IMR-90 (cell line): ENCODE data around the gene TECPR2. TPM values are rescaled to one million over a fixed set of nuclear protein-coding genes. Genes with fewer than 3 reads are reported as not detected.

ENCODE experiments used
- ATAC-seq: fragments of 200-7000 bp; cut with Tn5 transposase; 2 replicates; pipeline ENCODE4 v1.9.1; 2020; ENCODE audit warnings: low read depth, mild to moderate bottlenecking, moderate library complexity
- BruUV-seq: library from RNA; stranded (reverse); fragments of 400-500 nt; replicated peaks from 2 replicates; lab custom pipeline; 2021; lab: Mats Ljungman, UMichigan
- CTCF ChIA-PET: fragments of 300-600 bp; formaldehyde crosslinking; extraction: SDS; loops from one replicate; lab custom pipeline; 2021; ENCODE audit warnings: antibody characterized with exemption; lab: Yijun Ruan, JAX
- POLR2A ChIA-PET: fragments of 300-600 bp; sonication (Branson Sonifier 250); formaldehyde crosslinking; loops from one replicate; lab custom pipeline; 2022; ENCODE audit warnings: antibody characterized with exemption; ENCODE audit not compliant: unreplicated experiment; lab: Charles Lee
- DNase-seq: peaks from one replicate; pipeline ENCODE4 v3.0.0; 2013
- H2AFZ ChIP-seq: replicated peaks from 2 replicates; pipeline ENCODE3; 2013; ENCODE audit warnings: low read length, mild to moderate bottlenecking; ENCODE audit not compliant: poor library complexity
- H2AK5ac ChIP-seq: 2 replicates; pipeline ENCODE4 v1.6.1; 2013; ENCODE audit warnings: low read depth, low read length, inconsistent platforms
- H2AK9ac ChIP-seq: replicated peaks from 2 replicates; pipeline ENCODE3; 2013; ENCODE audit warnings: mild to moderate bottlenecking, low read depth, low read length, moderate library complexity; ENCODE audit not compliant: poor library complexity
- H2BK120ac ChIP-seq: 2 replicates; pipeline ENCODE4 v1.6.1; 2013; ENCODE audit warnings: low read depth, low read length, inconsistent platforms
- H2BK15ac ChIP-seq: 3 replicates; pipeline ENCODE4 v1.6.1; 2013; ENCODE audit warnings: low read depth, low read length, inconsistent platforms
- H2BK20ac ChIP-seq: 2 replicates; pipeline ENCODE4 v1.6.1; 2013; ENCODE audit warnings: low read depth, mild to moderate bottlenecking, inconsistent platforms, low read length, moderate library complexity
- H2BK5ac ChIP-seq: 2 replicates; pipeline ENCODE4 v1.6.1; 2013; ENCODE audit warnings: mild to moderate bottlenecking, low read depth, low read length, inconsistent platforms; ENCODE audit not compliant: poor library complexity, severe bottlenecking
- H3K14ac ChIP-seq: replicated peaks from 2 replicates; pipeline ENCODE4 v1.6.1; 2013; ENCODE audit warnings: low read depth, low read length, inconsistent platforms
- H3K18ac ChIP-seq: 2 replicates; pipeline ENCODE4 v1.6.1; 2013; ENCODE audit warnings: low read depth, low read length, control low read depth
- H3K23ac ChIP-seq: 2 replicates; pipeline ENCODE4 v1.6.1; 2013; ENCODE audit warnings: low read depth, low read length, inconsistent platforms
- H3K27ac ChIP-seq: 2 replicates; pipeline ENCODE4 v1.5.1; 2013; ENCODE audit warnings: mild to moderate bottlenecking, control low read depth, low read length; ENCODE audit not compliant: insufficient read depth
- H3K27me3 ChIP-seq: 2 replicates; pipeline ENCODE4 v1.6.1; 2013; ENCODE audit warnings: low read length; ENCODE audit not compliant: control insufficient read depth, insufficient read depth
- H3K36me3 ChIP-seq: 2 replicates; pipeline ENCODE4 v1.6.1; 2013; ENCODE audit warnings: low read length, mixed read lengths; ENCODE audit not compliant: control insufficient read depth, insufficient read depth
- H3K4ac ChIP-seq: 2 replicates; pipeline ENCODE4 v1.6.1; 2013; ENCODE audit warnings: low read depth, low read length, inconsistent platforms
- H3K4me1 ChIP-seq: 2 replicates; pipeline ENCODE4 v1.6.1; 2013; ENCODE audit warnings: low read length, mixed read lengths; ENCODE audit not compliant: control insufficient read depth, insufficient read depth
- H3K4me2 ChIP-seq: 2 replicates; pipeline ENCODE4 v1.6.1; 2013; ENCODE audit warnings: low read depth, mild to moderate bottlenecking, control low read depth, low read length, moderate library complexity
- H3K4me3 ChIP-seq: 2 replicates; pipeline ENCODE4 v1.5.1; 2013; ENCODE audit warnings: low read depth, mild to moderate bottlenecking, control low read depth, low read length, moderate library complexity; ENCODE audit not compliant: insufficient read depth
- H3K56ac ChIP-seq: 2 replicates; pipeline ENCODE4 v1.6.1; 2013; ENCODE audit warnings: low read length, inconsistent platforms; ENCODE audit not compliant: insufficient read depth; ENCODE audit errors: extremely low read depth
- H3K79me1 ChIP-seq, 2 experiments: 2 replicates each; pipeline ENCODE4 v1.6.1; 2013; ENCODE audit warnings: low read length in 2 of 2, inconsistent platforms in 1 of 2, low read depth in 1 of 2
- H3K9ac ChIP-seq: 2 replicates; pipeline ENCODE4 v1.6.1; 2013; ENCODE audit warnings: low read depth, low read length, control low read depth
- H3K9me1 ChIP-seq: 2 replicates; pipeline ENCODE4 v1.6.1; 2013; ENCODE audit warnings: low read length, inconsistent platforms; ENCODE audit not compliant: insufficient read depth
- H3K9me3 ChIP-seq: 2 replicates; pipeline ENCODE4 v1.6.1; 2013; ENCODE audit warnings: low read length; ENCODE audit not compliant: control insufficient read depth, insufficient read depth
- H4K20me1 ChIP-seq: 2 replicates; pipeline ENCODE4 v1.6.1; 2013; ENCODE audit warnings: low read length, inconsistent platforms; ENCODE audit not compliant: insufficient read depth
- H4K5ac ChIP-seq: 2 replicates; pipeline ENCODE4 v1.6.1; 2013; ENCODE audit warnings: mild to moderate bottlenecking, low read depth, low read length, control low read depth
- H4K8ac ChIP-seq, 2 experiments: 2 replicates each; pipeline ENCODE4 v1.6.1; 2013; ENCODE audit warnings: low read depth in 2 of 2, low read length in 2 of 2, control low read depth in 1 of 2, inconsistent platforms in 1 of 2
- H4K91ac ChIP-seq: 2 replicates; pipeline ENCODE4 v1.6.1; 2013; ENCODE audit warnings: low read depth, low read length, inconsistent platforms; ENCODE audit not compliant: insufficient read depth
- CEBPB ChIP-seq: IDR thresholded peaks from 2 replicates; pipeline ENCODE4 v1.6.1; 2012; ENCODE audit warnings: low read depth, low read length, improper control_type of control experiment
- CHD1 ChIP-seq: IDR thresholded peaks from 2 replicates; pipeline ENCODE4 v1.6.1; 2012; ENCODE audit warnings: low read depth, low read length, improper control_type of control experiment
- MAFK ChIP-seq: IDR thresholded peaks from 2 replicates; pipeline ENCODE4 v1.6.1; 2012; ENCODE audit warnings: low read depth, low read length, improper control_type of control experiment
- RAD21 ChIP-seq: IDR thresholded peaks from 2 replicates; pipeline ENCODE4 v1.6.1; 2012; ENCODE audit warnings: low read length, improper control_type of control experiment
- RFX5 ChIP-seq: IDR thresholded peaks from 2 replicates; pipeline ENCODE4 v1.8.0; 2012; ENCODE audit warnings: low read depth, mild to moderate bottlenecking, low read length, moderate library complexity
- SMC3 ChIP-seq: fragments of 150-350 bp; IDR thresholded peaks from 2 replicates; pipeline ENCODE4 v1.6.1; 2016; ENCODE audit warnings: low read depth, mild to moderate bottlenecking, antibody characterized with exemption, low read length, moderate library complexity
- WGBS, 2 experiments: methylation state at CpG; one replicate each; pipeline versions ENCODE4 v1.1.5 to v1.1.7; 2013; ENCODE audit warnings: missing lambda C conversion rate in 2 of 2; ENCODE audit not compliant: insufficient read length in 1 of 2; ENCODE audit errors: extremely low coverage in 2 of 2; 5-methylcytosine and 5-hydroxymethylcytosine counted together
- dilution Hi-C: fragments of 300-500 bp; cut with HindIII; formaldehyde crosslinking; loops from one replicate; pipeline ENCODE4 v1.14.3; 2018; ENCODE audit warnings: low sequenced_read_pairs; ENCODE audit not compliant: unreplicated experiment
- in situ Hi-C: fragments of 300-500 bp; cut with MboI; formaldehyde crosslinking; loops from 3 replicates; pipeline ENCODE4 v1.14.3; 2019; ENCODE audit warnings: low sequenced_read_pairs, inconsistent platforms, mixed read lengths
- intact Hi-C: fragments of 100-400 bp; cut with micrococcal nuclease; formaldehyde crosslinking; loops from 2 replicates; pipeline ENCODE4 v1.10.0; 2022
- polyA plus RNA-seq, 3 experiments: library from polyadenylated mRNA; depleted of rRNA; stranded (reverse); fragments of >200 nt; gene quantifications; 2 replicates each; pipeline ENCODE4 v1.2.3, GENCODE V29; 2012; ENCODE audit warnings: low replicate concordance in 1 of 3
- total RNA-seq: library from RNA; depleted of rRNA; stranded (reverse); fragments of >200 nt; gene quantifications from 2 replicates; pipeline ENCODE4 v1.2.3, GENCODE V29; 2012
- TF ChIP-seq, protein P1 (sequence below): fragments of 150-350 bp; IDR thresholded peaks from 2 replicates; pipeline ENCODE4 v1.6.1; 2016; ENCODE audit warnings: low read depth, mild to moderate bottlenecking, low read length, moderate library complexity, borderline replicate concordance

TECPR2 gene
- total and polyA plus RNA-seq, 2 of the 4 experiments (the other 2 are of a cell fraction) = 9.5 to 11.7 TPM

DNA sequence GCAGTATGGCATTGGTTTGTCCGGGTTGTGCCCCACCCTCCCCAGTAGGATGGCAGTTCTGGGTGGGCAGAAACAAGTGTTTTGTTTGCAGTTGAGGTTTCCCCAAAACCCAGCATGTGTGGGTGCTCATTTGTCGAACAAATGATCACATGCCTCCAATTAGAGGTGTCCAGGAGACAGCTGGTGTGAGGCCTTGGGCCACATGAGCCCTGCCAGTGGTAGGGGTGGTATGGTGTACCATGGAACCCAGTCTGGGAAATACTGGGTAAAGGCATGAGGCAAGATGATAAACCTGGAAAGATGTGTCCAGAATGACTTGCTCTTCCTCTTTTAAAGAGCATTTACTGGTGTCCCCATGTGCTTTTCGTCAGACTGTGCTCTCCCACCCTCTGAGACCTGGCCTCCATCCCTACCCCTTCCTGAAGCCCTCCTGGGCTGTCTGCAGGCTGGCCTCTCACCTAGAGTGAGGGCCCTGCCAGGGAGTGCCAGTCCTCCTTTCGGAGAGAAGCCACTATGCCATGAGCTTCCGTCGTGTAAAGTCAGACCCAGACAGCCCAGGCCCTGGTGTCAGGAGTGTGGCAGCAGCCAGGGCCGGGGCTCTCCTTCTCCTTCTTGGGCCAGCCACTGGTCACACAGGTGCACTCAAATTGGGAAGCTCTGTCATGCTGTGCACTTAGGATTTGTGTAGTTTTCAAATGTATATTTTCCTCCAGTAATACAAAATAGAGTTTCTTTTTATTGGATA lies 129.2 kb downstream of the TECPR2 start:
- WGBS, 2 experiments = 100% methylated on average over 2 of the region's 7 CpGs; no CpG with 5 or more reads in 1 of the 2 experiments
- ChIA-PET CTCF (no interaction called here), POLR2A (no interaction called here)
- dilution Hi-C loops (no loop called here), in situ Hi-C loops (no loop called here), intact Hi-C loops (no loop called here)
- H2AK5ac ChIP-seq = no peak overlapping the region
- H3K23ac ChIP-seq = no peak overlapping the region
- no peaks in the 10 kb centered on the region for H3K4me1 ChIP-seq
- H4K20me1 ChIP-seq = peaks cover 3% of the 10 kb centered on the region
- H2BK15ac ChIP-seq = no peak overlapping the region
- H3K14ac ChIP-seq = no peak overlapping the region
- H4K91ac ChIP-seq = no peak overlapping the region
- H3K4ac ChIP-seq = no peak overlapping the region
- peaks cover 4% of the 10 kb centered on the region; the same call in 1 of the 2 replicates for H3K36me3 ChIP-seq
- H4K5ac ChIP-seq = no peak overlapping the region
- H2BK20ac ChIP-seq = no peak overlapping the region
- BruUV-seq = no TSS peak
- ATAC-seq (no peak), DNase-seq (no peak)
- no peak overlapping the region for H3K27ac ChIP-seq
- H3K56ac ChIP-seq = no peak overlapping the region
- no peak overlapping the region for H4K8ac ChIP-seq
- no peaks in the 10 kb centered on the region for H3K27me3 ChIP-seq
- H3K4me2 ChIP-seq = no peak overlapping the region
- no peak overlapping the region for H2AK9ac ChIP-seq
- no peaks in the 10 kb centered on the region for H3K9me1 ChIP-seq
- H2AFZ ChIP-seq = no peak overlapping the region
- H3K9ac ChIP-seq = no peak overlapping the region
- H3K9me3 ChIP-seq = no peaks in the 10 kb centered on the region
- TF ChIP-seq, protein P1, sequence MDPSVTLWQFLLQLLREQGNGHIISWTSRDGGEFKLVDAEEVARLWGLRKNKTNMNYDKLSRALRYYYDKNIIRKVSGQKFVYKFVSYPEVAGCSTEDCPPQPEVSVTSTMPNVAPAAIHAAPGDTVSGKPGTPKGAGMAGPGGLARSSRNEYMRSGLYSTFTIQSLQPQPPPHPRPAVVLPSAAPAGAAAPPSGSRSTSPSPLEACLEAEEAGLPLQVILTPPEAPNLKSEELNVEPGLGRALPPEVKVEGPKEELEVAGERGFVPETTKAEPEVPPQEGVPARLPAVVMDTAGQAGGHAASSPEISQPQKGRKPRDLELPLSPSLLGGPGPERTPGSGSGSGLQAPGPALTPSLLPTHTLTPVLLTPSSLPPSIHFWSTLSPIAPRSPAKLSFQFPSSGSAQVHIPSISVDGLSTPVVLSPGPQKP = no peak
- TF ChIP-seq SMC3 (no peak), RAD21 (no peak), MAFK (no peak), CHD1 (no peak), RFX5 (no peak), CEBPB (no peak)
- H3K79me1 ChIP-seq = no peaks in the 10 kb centered on the region
- no peak overlapping the region for H2BK5ac ChIP-seq
- H3K18ac ChIP-seq = no peak overlapping the region
- H2BK120ac ChIP-seq = no peak overlapping the region
- no peak overlapping the region for H3K4me3 ChIP-seq
